Astrocyte of the spinal cord (primary cell): ENCODE data around the gene PRND.

Experiments used
- DNase-seq: peaks from one replicate; pipeline ENCODE4 v3.0.0; 2011; ENCODE audit warnings: low read depth, low spot score
- H3K4me3 ChIP-seq: 2 replicates; pipeline ENCODE4 v1.5.1; 2011; ENCODE audit warnings: low read depth, mild to moderate bottlenecking, low read length, moderate library complexity
- in situ Hi-C: cut with HindIII; loops from 2 replicates; pipeline ENCODE4 v1.10.0; 2017; ENCODE audit warnings: low sequenced_read_pairs
- TF ChIP-seq, protein P1 (sequence below): IDR thresholded peaks from 2 replicates; pipeline ENCODE4 v1.5.1; 2012; ENCODE audit warnings: low read depth, mild to moderate bottlenecking, low read length, inconsistent platforms

Gene PRND

DNA sequence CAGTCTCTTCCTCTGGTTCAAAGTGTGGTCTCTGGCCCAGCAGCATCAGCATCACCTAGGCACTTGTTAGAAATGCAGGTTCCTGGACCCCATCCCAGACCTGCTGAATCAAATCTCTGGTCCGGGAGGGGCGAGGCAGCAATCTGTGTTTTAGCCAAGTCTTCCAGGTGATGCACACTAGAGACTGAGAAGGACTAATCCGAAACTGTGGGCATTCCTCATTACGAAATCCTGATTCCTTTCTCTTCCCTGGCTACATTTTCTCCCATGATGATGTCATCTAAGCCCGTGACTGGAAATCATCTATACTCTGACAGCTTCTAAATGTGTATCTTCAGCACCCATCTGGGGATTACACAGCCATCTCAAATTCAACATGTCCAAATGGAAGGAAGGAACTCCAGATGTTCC lies 39.7 kb upstream of the PRND start:
- H3K4me3 ChIP-seq, result no peak overlapping the region
- DNase-seq, result no peak
- TF ChIP-seq, protein P1, sequence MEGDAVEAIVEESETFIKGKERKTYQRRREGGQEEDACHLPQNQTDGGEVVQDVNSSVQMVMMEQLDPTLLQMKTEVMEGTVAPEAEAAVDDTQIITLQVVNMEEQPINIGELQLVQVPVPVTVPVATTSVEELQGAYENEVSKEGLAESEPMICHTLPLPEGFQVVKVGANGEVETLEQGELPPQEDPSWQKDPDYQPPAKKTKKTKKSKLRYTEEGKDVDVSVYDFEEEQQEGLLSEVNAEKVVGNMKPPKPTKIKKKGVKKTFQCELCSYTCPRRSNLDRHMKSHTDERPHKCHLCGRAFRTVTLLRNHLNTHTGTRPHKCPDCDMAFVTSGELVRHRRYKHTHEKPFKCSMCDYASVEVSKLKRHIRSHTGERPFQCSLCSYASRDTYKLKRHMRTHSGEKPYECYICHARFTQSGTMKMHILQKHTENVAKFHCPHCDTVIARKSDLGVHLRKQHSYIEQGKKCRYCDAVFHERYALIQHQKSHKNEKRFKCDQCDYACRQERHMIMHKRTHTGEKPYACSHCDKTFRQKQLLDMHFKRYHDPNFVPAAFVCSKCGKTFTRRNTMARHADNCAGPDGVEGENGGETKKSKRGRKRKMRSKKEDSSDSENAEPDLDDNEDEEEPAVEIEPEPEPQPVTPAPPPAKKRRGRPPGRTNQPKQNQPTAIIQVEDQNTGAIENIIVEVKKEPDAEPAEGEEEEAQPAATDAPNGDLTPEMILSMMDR, result no peak
- in situ Hi-C loops, result no loop called here

DNA sequence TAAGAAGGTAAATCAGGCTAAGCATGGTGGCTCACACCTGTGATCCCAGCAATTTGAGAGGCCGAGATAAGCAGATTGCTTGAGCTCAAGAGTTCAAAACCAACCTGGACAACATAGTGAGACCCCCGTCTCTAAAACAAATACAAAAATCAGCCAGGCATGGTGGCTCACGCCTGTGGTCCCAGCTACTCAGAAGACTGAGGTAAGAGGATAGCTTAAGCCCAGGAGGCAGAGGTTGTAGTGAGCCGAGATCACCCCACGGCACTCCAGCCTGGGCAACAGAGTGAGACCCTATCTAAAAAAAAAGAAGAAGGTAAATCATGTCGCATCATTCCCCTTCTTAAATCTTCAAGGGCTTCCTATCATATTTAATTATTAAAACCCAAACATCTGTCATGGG lies 39.0 kb upstream of the PRND start:
- no peak for DNase-seq
- in situ Hi-C loops, result no loop called here
- no peak overlapping the region for H3K4me3 ChIP-seq
- TF ChIP-seq, protein P1, result no peak

DNA sequence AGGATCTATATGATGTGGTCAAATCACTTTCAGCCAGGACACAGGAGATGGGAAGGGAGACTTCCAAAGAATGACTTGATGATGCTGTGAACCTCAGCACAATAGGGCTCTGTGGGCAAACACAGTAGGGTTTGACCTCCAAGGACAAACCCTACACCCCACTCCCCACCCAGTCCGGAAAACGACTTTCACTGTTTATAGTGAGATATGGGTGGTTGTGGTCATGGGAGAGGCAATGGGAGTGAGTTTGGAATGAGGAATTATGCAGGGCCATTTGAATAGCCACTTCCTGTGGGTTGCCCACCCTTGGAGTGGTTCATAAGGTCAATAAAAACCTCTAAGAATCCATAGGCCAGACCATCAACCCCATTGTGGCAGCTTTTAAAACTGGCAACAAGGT lies 38.4 kb upstream of the PRND start:
- TF ChIP-seq, protein P1, result no peak
- H3K4me3 ChIP-seq, result no peak overlapping the region
- peak; percentile 53 for DNase-seq
- in situ Hi-C loops, result no loop called here

DNA sequence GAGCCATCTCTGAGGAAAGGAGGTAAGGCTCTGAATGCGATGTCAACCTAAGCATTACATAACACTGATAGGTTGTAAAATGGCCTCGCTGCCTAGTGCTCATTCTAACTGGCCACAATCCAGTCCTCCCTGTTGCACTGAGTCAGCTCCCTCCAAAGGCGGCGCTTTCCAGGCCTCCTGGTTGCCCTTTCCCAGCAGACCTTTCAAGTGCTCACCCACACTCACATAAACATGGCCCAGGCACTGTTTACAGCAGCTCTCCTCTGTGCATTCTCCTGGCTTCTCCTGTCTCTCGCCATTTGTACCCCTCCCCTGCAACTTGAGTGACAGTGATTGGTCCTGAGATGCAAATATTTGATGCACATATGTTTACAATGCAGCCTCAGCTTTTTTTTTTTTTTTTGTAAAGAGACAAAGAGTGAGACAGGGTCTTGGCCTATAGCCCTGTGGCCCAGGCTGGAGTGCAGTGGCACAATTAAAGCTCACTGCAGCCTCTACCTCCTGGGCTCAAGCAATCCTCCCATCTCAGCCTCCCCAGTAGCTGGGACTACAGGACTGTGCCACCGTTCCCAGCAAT lies 36.8 kb upstream of the PRND start:
- in situ Hi-C loops, result no loop called here
- TF ChIP-seq, protein P1, result no peak
- H3K4me3 ChIP-seq, result no peak overlapping the region
- DNase-seq, result peak; percentile 49

DNA sequence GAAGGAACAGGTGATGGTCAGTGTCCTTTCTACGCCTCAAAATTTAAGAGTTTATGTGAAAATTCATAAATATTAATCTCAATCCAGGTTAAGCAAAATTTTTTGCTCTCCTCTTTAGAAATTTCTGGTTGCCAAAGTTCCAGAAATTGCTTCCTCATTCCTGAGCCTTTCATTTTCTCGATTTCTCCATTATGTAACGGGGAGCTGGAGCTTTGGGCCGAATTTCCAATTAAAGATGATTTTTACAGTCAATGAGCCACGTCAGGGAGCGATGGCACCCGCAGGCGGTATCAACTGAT lies 35.8 kb upstream of the PRND start:
- H3K4me3 ChIP-seq, result peak overlapping the region; percentile 54
- in situ Hi-C loops, result no loop called here
- TF ChIP-seq, protein P1, result no peak
- no peak for DNase-seq

DNA sequence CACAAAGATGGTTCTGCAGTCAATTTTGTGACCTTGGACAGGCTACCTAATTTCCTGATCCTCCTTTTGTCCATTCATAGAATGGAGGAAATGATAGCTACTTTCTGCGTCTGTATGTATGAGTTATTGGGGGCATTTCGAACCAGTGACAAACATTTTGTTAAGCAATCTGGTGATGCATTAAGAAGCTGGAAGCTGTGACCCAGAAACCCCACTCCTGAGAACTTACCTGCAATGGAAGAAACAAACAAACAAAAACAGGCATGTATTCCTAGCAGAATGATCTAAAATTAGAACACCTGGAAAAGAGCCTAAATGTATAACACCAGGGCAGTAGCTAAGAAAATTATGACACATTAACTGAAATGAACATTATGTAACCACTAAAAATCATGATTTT lies 33.4 kb upstream of the PRND start:
- no peak overlapping the region for H3K4me3 ChIP-seq

More for the DNA sequence above, 33.4 kb upstream of the PRND start:
- no peak for DNase-seq
- TF ChIP-seq, protein P1, result no peak
- in situ Hi-C loops, result no loop called here
